A549 (cell line): ENCODE data around the gene APEX1. TPM values are rescaled to one million over a fixed set of nuclear protein-coding genes. Genes with fewer than 3 reads are reported as not detected.

ENCODE experiments used
- ATAC-seq, 2 experiments: fragments of 200-7000 bp in 1 of 2; fragments of >200 bp in 1 of 2; cut with Nextera tagmentation in 1 of 2; cut with Tn5 transposase in 1 of 2; 3 replicates each; pipeline versions ENCODE4 v1.8.0 to v1.9.1; 2018 to 2020; ENCODE audit warnings: mild to moderate bottlenecking in 1 of 2, moderate library complexity in 1 of 2
- CTCF ChIA-PET: fragments of 300-600 bp; sonication (Branson Sonifier 250); formaldehyde crosslinking; extraction: SDS; loops from one replicate; lab custom pipeline; 2021; ENCODE audit warnings: antibody characterized with exemption, inconsistent platforms; lab: Yijun Ruan, JAX
- POLR2A ChIA-PET: fragments of 350-600 bp; formaldehyde crosslinking; extraction: SDS; loops from one replicate; lab custom pipeline; 2021; ENCODE audit warnings: antibody characterized with exemption, inconsistent platforms; lab: Yijun Ruan, JAX
- DNase-seq, 2 experiments: peaks; one replicate each; pipeline versions ENCODE4 v3.0.0 to v3.0.0-alpha.2; 2011 to 2016; ENCODE audit warnings: low read depth in 1 of 2, low spot score in 1 of 2
- FAIRE-seq: peaks from 2 replicates; lab custom pipeline; 2011; peaks lifted over from hg19 to GRCh38; lab: Jason Lieb, UNC
- H3K27ac ChIP-seq, 2 experiments: fragments of >200 bp; sonication (Bioruptor Twin); formaldehyde crosslinking; 3 replicates each; pipeline ENCODE4 v1.5.1; 2016 to 2017
- H3K4me1 ChIP-seq: fragments of >200 bp; sonication (Bioruptor Twin); formaldehyde crosslinking; 3 replicates; pipeline ENCODE4 v1.6.1; 2016
- H3K4me2 ChIP-seq: fragments of >200 bp; sonication (Bioruptor Twin); formaldehyde crosslinking; 3 replicates; pipeline ENCODE4 v1.6.1; 2016
- H3K4me3 ChIP-seq: fragments of >200 bp; sonication (Bioruptor Twin); formaldehyde crosslinking; 3 replicates; pipeline ENCODE4 v1.5.1; 2016
- H3K9me3 ChIP-seq: fragments of >200 bp; sonication (Bioruptor Twin); formaldehyde crosslinking; 3 replicates; pipeline ENCODE4 v1.6.1; 2016
- BCL3 ChIP-seq: fragments of >200 bp; sonication (Bioruptor Twin); formaldehyde crosslinking; IDR thresholded peaks from 3 replicates; pipeline ENCODE4 v1.6.1; 2016
- EHMT2 ChIP-seq: fragments of 200-600 bp; sonication (generic); IDR thresholded peaks from 2 replicates; pipeline ENCODE4 v1.6.1; 2016; ENCODE audit warnings: antibody characterized with exemption, low read depth, mild to moderate bottlenecking, moderate library complexity
- ELK1 ChIP-seq: fragments of 150-350 bp; IDR thresholded peaks from 2 replicates; pipeline ENCODE4 v1.6.1; 2014; ENCODE audit warnings: low read depth, mild to moderate bottlenecking, low read length
- EP300 ChIP-seq, 2 experiments: fragments of >200 bp; sonication (Bioruptor Twin); formaldehyde crosslinking; IDR thresholded peaks; 2 replicates in 1 of 2; 3 replicates in 1 of 2; pipeline ENCODE4 v1.6.1; 2016 to 2017
- ESRRA ChIP-seq: fragments of 150-350 bp; IDR thresholded peaks from 2 replicates; pipeline ENCODE4 v1.6.1; 2014; ENCODE audit warnings: mild to moderate bottlenecking, low read length, borderline replicate concordance
- FOXS1 ChIP-seq: fragments of 250-450 bp; sonication (Bioruptor Pico); IDR thresholded peaks from 2 replicates; pipeline ENCODE4 v1.5.0; 2020; ENCODE audit warnings: mild to moderate bottlenecking, moderate library complexity
- GATA3 ChIP-seq: IDR thresholded peaks from 2 replicates; pipeline ENCODE4 v1.6.1; 2012; ENCODE audit warnings: borderline replicate concordance
- HDAC2 ChIP-seq: fragments of 200-600 bp; sonication (generic); IDR thresholded peaks from 2 replicates; pipeline ENCODE4 v1.6.1; 2016
- HES2 ChIP-seq: fragments of >200 bp; sonication (Bioruptor Twin); formaldehyde crosslinking; IDR thresholded peaks from 2 replicates; pipeline ENCODE4 v1.6.1; 2016
- HMGXB4 ChIP-seq: fragments of 250-450 bp; sonication (Bioruptor Pico); IDR thresholded peaks from 2 replicates; pipeline ENCODE4 v1.5.0; 2021; ENCODE audit warnings: mild to moderate bottlenecking, moderate library complexity, borderline replicate concordance
- HOXA7 ChIP-seq: fragments of 250-450 bp; sonication (Bioruptor Pico); IDR thresholded peaks from 2 replicates; pipeline ENCODE4 v1.5.0; 2020; ENCODE audit warnings: mild to moderate bottlenecking, moderate library complexity
- KDM1A ChIP-seq: fragments of 200-600 bp; sonication (generic); IDR thresholded peaks from 2 replicates; pipeline ENCODE4 v1.6.1; 2016; ENCODE audit warnings: low read depth, mild to moderate bottlenecking
- MAFK ChIP-seq: fragments of 450-650 bp; IDR thresholded peaks from 2 replicates; pipeline ENCODE4 v1.6.1; 2014; ENCODE audit not compliant: partially characterized antibody
- MAX ChIP-seq: IDR thresholded peaks from 2 replicates; pipeline ENCODE4 v1.6.1; 2012
- MYC ChIP-seq: IDR thresholded peaks from 2 replicates; pipeline ENCODE4 v1.6.1; 2012; ENCODE audit warnings: mild to moderate bottlenecking, inconsistent platforms, low read length, improper control_type of control experiment, borderline replicate concordance
- PHF8 ChIP-seq: fragments of 200-600 bp; sonication (generic); IDR thresholded peaks from 2 replicates; pipeline ENCODE4 v1.6.1; 2016; ENCODE audit warnings: low read depth, mild to moderate bottlenecking, antibody characterized with exemption, moderate library complexity, borderline replicate concordance
- POLR2AphosphoS2 ChIP-seq: conservative IDR thresholded peaks from 2 replicates; pipeline ENCODE4 v1.6.1; 2012; ENCODE audit warnings: low read length, improper control_type of control experiment, inconsistent platforms
- REST ChIP-seq: fragments of 200-600 bp; sonication (generic); IDR thresholded peaks from 2 replicates; pipeline ENCODE4 v1.6.1; 2016; ENCODE audit warnings: antibody characterized with exemption, mild to moderate bottlenecking, moderate library complexity
- TP53 ChIP-seq: fragments of 250-450 bp; sonication (Bioruptor Pico); IDR thresholded peaks from 2 replicates; pipeline ENCODE4 v1.5.0; 2021; ENCODE audit warnings: mild to moderate bottlenecking, moderate library complexity
- USF2 ChIP-seq: fragments of 450-650 bp; IDR thresholded peaks from 2 replicates; pipeline ENCODE4 v1.6.1; 2014; ENCODE audit warnings: antibody characterized with exemption
- ZFP36 ChIP-seq: fragments of 450-650 bp; IDR thresholded peaks from 2 replicates; pipeline ENCODE4 v1.6.1; 2014; ENCODE audit warnings: borderline replicate concordance; ENCODE audit not compliant: partially characterized antibody
- WGBS: methylation state at CpG from one replicate; pipeline ENCODE4 v1.1.6; 2017; ENCODE audit errors: missing lambda C conversion rate; 5-methylcytosine and 5-hydroxymethylcytosine counted together
- polyA plus RNA-seq, 4 experiments: library from polyadenylated mRNA; depleted of rRNA in 3 of 4; stranded (reverse); fragments of >200 nt; fragmentation: RNase III in 1 of 4; extraction: RNeasy Plus Mini Kit Qiagen cat#74134 plus additional on column Dnase treatment in 1 of 4; gene quantifications; 2 replicates in 3 of 4; 3 replicates in 1 of 4; pipeline ENCODE4 v1.2.3, GENCODE V29; 2011 to 2017

The APEX1 gene
- polyA plus RNA-seq, 2 of the 4 experiments (the other 2 are of a cell fraction), result 312 to 324 TPM

GRCh38 chr14:20468764-20469241, 13.8 kb downstream of the APEX1 start:
- WGBS, result 19% methylated on average over 16 of the region's 16 CpGs

GRCh38 chr14:20469242-20469889, 14.3 kb downstream of the APEX1 start, which contains the start of gene PNP:
Gene PNP, plus strand, starts transcription at chr14:20469406. Its CDS starts 119 bp downstream, at chr14:20469525.
- ChIA-PET POLR2A (interaction anchor here (0.7 to 2.4 kb wide), 15 partner anchors 8 to 215 kb away, joined by 3 to 38 read pairs (median 4); partner anchors contain the start of genes APEX1, OSGEP, PARP2 and PIP4P1), CTCF (interaction anchor here (0.6 to 1.2 kb wide), 6 partner anchors 9 to 140 kb away, joined by 3 to 6 read pairs (median 4); no protein-coding TSS in a partner anchor)
- peak within 1 kb of the TSS; percentile 72 for H3K4me3 ChIP-seq
- no peaks in the 10 kb centered on the region for H3K9me3 ChIP-seq
- DNase-seq (peak; percentile 92 to 99), FAIRE-seq (no peak), ATAC-seq (peak; percentile 94 to 98)
- H3K27ac ChIP-seq, result peak within 1 kb of the TSS; percentile 80 to 95
- peak within 1 kb of the TSS; percentile 83 for H3K4me2 ChIP-seq
- H3K4me1 ChIP-seq, result peaks cover 27% of the 10 kb centered on the region
- WGBS, result 2% methylated on average over 39 of the region's 40 CpGs
- 0 out of 2 replicates have a peak, but pooled peaks have one; percentile 20 for TF ChIP-seq GATA3
- TF ChIP-seq EHMT2, result no peak
- TF ChIP-seq BCL3, result peak; percentile 94
- no peak for TF ChIP-seq ZFP36
- TF ChIP-seq HMGXB4 (CRISPR knock-in tag), result peak; percentile 30; the same call in 1 of the 2 replicates
- no peak for TF ChIP-seq HDAC2
- peak; percentile 47; the same call in 1 of the 2 replicates for TF ChIP-seq MYC
- no peak for TF ChIP-seq HES2
- no peak for TF ChIP-seq MAFK
- TF ChIP-seq PHF8, result peak; percentile 95; the same call in 1 of the 2 replicates
- TF ChIP-seq MAX, result peak; percentile 66; the same call in 1 of the 2 replicates
- no peak for TF ChIP-seq EP300 (IDR thresholded peaks at IDR 0.05)
- TF ChIP-seq REST, result peak; percentile 33; the same call in 1 of the 2 replicates

More at GRCh38 chr14:20468764-20469241, 13.8 kb downstream of the APEX1 start:
- DNase-seq, result peak in 1 of 2 experiments; percentile 37
- ATAC-seq, result peak; percentile 50 to 54; a peak in 5 of 6 replicates
- H3K27ac ChIP-seq, result peak overlapping the region; percentile 80 to 95
- H3K4me1 ChIP-seq, result peaks cover 27% of the 10 kb centered on the region
- no peaks in the 10 kb centered on the region for H3K9me3 ChIP-seq
- CTCF ChIA-PET, result interaction anchor here (1.0 to 1.1 kb wide), 2 partner anchors 13 to 139 kb away, joined by 3 to 4 read pairs; no protein-coding TSS in a partner anchor
- FAIRE-seq, result no peak
- POLR2A ChIA-PET, result interaction anchor here (1.1 to 2.4 kb wide), 6 partner anchors 8 to 215 kb away, joined by 3 to 38 read pairs (median 15); partner anchors contain the start of genes APEX1, OSGEP, PARP2 and PIP4P1
- TF ChIP-seq EHMT2, result no peak
- no peak for TF ChIP-seq HOXA7 (CRISPR knock-in tag)
- TF ChIP-seq POLR2AphosphoS2, result no peak
- no peak for TF ChIP-seq PHF8
- TF ChIP-seq ESRRA, result no peak
- no peak for TF ChIP-seq KDM1A
- no peak for TF ChIP-seq MAX
- TF ChIP-seq USF2, result no peak
- no peak for TF ChIP-seq HDAC2
- TF ChIP-seq ELK1, result no peak
- no peak for TF ChIP-seq FOXS1 (CRISPR knock-in tag)
- TF ChIP-seq TP53, result no peak
- peak overlapping the region; percentile 72 for H3K4me3 ChIP-seq
- H3K4me2 ChIP-seq, result peak overlapping the region; percentile 83
